Measurements from ENCODE around the gene ACADSB.

ACADSB gene

GRCh38 chr10:123087348-123087747 is 78.5 kb downstream of the ACADSB start:
- Mint-ChIP-seq H3K36me3 (no peaks in the 10 kb centered on the region), H3K27ac (no peak overlapping the region), H3K27me3 (peaks cover 10% of the 10 kb centered on the region), H3K4me1 (ENCODE audit: low read depth) (peaks cover 3% of the 10 kb centered on the region), H3K4me3 (no peak overlapping the region), H3K9me3 (ENCODE audit: low read depth) (no peaks in the 10 kb centered on the region)

DNA sequence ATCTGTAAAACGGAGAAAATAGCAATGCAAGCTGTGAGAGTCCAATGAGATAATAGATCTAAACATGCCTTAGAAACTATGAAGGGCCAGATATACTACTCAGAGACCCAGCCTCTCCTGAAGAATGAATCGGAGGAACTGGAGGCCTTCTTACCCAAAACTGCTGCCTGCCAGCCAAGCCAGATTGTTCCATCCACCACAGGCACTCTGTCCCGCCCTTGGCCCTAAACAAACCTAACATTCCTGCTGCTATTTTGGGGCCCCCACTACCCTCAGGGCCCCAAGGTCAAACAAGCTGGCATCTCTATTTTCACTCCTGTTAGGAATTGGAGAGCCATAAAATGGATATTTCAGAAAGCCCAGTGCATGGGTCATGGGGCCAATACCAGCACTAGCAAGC is 79.0 kb downstream of the ACADSB start:
- Mint-ChIP-seq H3K27ac (no peak overlapping the region), H3K36me3 (no peaks in the 10 kb centered on the region), H3K4me1 (ENCODE audit: low read depth) (peaks cover 3% of the 10 kb centered on the region), H3K27me3 (peaks cover 8% of the 10 kb centered on the region), H3K9me3 (ENCODE audit: low read depth) (no peaks in the 10 kb centered on the region), H3K4me3 (no peak overlapping the region)

DNA sequence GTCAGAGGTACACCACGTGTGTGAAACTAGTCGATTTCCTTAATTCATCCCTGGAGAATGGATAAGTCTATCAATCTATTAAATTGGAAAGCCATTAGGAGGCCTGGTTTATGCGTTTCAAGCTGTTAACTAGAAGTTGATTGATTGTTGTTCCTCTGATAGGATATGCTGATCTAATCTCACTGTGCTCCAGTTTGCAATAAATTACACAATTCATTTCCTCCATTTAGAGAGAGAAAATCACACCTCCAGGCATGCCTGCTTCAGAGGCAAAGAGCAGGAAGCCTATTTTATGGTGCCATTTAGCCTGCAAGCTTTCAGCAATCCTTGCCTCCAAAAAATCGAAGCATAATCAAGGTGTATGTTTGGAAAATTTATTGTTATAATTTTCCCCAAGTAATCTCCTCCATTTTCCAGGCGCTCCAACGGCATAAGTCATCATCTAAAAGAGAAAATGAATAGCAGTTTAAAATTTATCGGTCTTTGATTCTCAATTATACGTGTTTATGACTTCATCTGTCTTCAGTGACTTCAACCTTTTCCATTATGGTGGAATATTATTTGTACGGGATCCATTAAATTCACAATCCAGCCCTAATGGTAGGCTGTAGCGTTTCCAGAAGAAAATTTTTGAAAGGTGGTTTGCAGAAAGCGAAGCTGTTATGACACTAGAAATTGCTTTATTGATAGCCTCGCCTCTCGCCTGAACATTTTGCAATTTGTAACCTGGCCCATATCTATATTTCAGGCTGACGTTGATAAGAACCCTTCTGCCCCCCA is 84.0 kb downstream of the ACADSB start:
- no peak overlapping the region for H3K4me3 Mint-ChIP-seq
- peaks cover 8% of the 10 kb centered on the region for H3K27me3 Mint-ChIP-seq
- H3K4me1 Mint-ChIP-seq (ENCODE audit: low read depth): peaks cover 3% of the 10 kb centered on the region
- H3K36me3 Mint-ChIP-seq: no peaks in the 10 kb centered on the region
- H3K9me3 Mint-ChIP-seq (ENCODE audit: low read depth): no peaks in the 10 kb centered on the region
- no peak overlapping the region for H3K27ac Mint-ChIP-seq

DNA sequence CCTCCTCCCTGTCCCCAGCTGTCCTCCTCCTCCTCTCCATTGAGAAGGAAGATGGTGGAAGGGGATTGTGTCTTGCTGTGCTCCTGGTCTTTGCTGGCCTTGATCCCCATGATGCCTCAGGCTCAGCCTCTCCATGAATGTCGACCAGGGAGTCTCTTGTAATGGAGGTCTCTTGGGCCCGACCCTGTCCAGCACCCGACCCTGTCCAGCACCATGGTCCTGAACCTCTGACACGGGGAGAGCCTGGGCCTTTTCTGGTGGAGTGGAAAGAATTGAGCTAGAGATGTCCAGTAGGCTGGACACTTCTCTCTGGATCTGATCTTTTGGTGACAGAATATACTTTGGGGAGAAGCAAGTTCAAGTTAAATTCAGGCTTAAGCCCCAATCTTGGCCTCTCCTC is 84.7 kb downstream of the ACADSB start:
- H3K27me3 Mint-ChIP-seq: peaks cover 8% of the 10 kb centered on the region

GRCh38 chr10:123096452-123096851 is 87.6 kb downstream of the ACADSB start:
- Mint-ChIP-seq H3K27me3 (peaks cover 7% of the 10 kb centered on the region), H3K27ac (no peak overlapping the region), H3K9me3 (ENCODE audit: low read depth) (no peaks in the 10 kb centered on the region), H3K4me1 (ENCODE audit: low read depth) (no peaks in the 10 kb centered on the region), H3K36me3 (no peaks in the 10 kb centered on the region), H3K4me3 (no peak overlapping the region)

More for the DNA sequence above, 84.7 kb downstream of the ACADSB start:
- peaks cover 3% of the 10 kb centered on the region for H3K4me1 Mint-ChIP-seq (ENCODE audit: low read depth)
- no peak overlapping the region for H3K4me3 Mint-ChIP-seq
- no peaks in the 10 kb centered on the region for H3K9me3 Mint-ChIP-seq (ENCODE audit: low read depth)
- no peaks in the 10 kb centered on the region for H3K36me3 Mint-ChIP-seq
- H3K27ac Mint-ChIP-seq: no peak overlapping the region

DNA sequence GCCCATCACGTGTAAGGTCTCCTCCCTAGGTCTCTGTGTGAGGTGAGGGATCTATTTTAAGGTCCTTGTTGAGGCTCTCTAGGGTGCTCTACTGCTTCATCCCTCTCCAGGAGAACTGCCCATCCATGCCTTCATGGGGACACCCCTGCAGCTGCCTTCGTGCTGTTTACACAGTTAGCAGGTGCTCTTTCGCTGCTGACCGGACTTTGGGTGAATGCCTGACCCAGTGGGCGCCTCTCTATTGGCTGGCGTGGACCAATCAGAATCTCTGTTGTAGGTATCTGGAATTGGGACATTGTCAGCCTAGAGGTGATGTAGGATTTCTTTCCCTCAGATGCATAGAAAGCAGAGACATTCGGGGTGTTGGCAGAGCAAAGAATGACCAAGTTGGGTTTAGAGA is 88.2 kb downstream of the ACADSB start:
- H3K36me3 Mint-ChIP-seq: no peaks in the 10 kb centered on the region
- H3K4me1 Mint-ChIP-seq (ENCODE audit: low read depth): no peaks in the 10 kb centered on the region
- no peak overlapping the region for H3K4me3 Mint-ChIP-seq
- peaks cover 6% of the 10 kb centered on the region for H3K27me3 Mint-ChIP-seq
- no peak overlapping the region for H3K27ac Mint-ChIP-seq
- no peaks in the 10 kb centered on the region for H3K9me3 Mint-ChIP-seq (ENCODE audit: low read depth)

DNA sequence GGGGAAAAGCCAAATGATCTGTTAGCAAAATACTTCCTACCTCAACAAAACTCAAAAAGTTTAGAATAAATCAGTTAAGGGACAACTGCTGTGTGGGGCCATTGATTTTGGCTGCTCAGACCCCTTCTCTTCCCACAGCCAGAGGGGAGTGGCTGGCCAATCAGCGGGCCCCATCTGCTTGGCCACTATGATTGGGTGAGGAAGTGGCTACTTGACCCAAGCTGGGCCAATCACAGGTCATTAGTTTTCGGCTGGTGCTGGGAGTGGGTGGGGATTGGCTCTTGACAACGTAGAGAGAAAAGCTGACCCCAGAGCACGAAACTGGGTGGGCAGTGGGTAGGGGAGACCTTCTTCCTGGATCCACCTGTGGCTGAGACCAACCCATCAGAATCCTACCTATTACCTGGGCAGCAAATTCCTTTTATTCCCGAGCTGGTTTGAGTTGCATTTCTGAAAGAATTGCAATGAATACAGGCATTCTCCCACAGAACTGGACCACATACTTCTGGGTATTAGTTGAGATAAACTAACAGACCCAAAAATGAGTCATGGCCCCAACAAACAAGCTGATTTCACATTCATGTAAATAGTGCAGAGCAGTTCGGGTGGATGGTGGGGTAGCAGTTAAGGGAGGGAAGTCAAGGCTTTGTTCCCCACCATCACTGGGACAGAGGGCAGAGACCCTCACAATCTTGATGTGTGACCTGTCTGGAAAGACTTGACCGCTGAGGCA is 91.4 kb downstream of the ACADSB start:
- Mint-ChIP-seq H3K27ac (no peak overlapping the region), H3K36me3 (no peaks in the 10 kb centered on the region), H3K4me3 (no peak overlapping the region), H3K4me1 (ENCODE audit: low read depth) (no peaks in the 10 kb centered on the region), H3K27me3 (peaks cover 5% of the 10 kb centered on the region), H3K9me3 (ENCODE audit: low read depth) (no peaks in the 10 kb centered on the region)

GRCh38 chr10:123101872-123102271 is 93.1 kb downstream of the ACADSB start:
- no peak overlapping the region for H3K27ac Mint-ChIP-seq
- H3K27me3 Mint-ChIP-seq: peaks cover 7% of the 10 kb centered on the region
- no peaks in the 10 kb centered on the region for H3K36me3 Mint-ChIP-seq
- H3K9me3 Mint-ChIP-seq (ENCODE audit: low read depth): no peaks in the 10 kb centered on the region
- H3K4me1 Mint-ChIP-seq (ENCODE audit: low read depth): no peaks in the 10 kb centered on the region
- H3K4me3 Mint-ChIP-seq: no peak overlapping the region

GRCh38 chr10:123102673-123103072 is 93.9 kb downstream of the ACADSB start:
- Mint-ChIP-seq H3K4me1 (ENCODE audit: low read depth) (no peaks in the 10 kb centered on the region), H3K9me3 (ENCODE audit: low read depth) (no peaks in the 10 kb centered on the region), H3K4me3 (no peak overlapping the region), H3K27me3 (peaks cover 7% of the 10 kb centered on the region), H3K36me3 (no peaks in the 10 kb centered on the region), H3K27ac (no peak overlapping the region)

GRCh38 chr10:123103944-123104343 is 95.1 kb downstream of the ACADSB start:
- no peaks in the 10 kb centered on the region for H3K4me1 Mint-ChIP-seq (ENCODE audit: low read depth)
- H3K4me3 Mint-ChIP-seq: no peak overlapping the region
- no peak overlapping the region for H3K27ac Mint-ChIP-seq
- no peaks in the 10 kb centered on the region for H3K9me3 Mint-ChIP-seq (ENCODE audit: low read depth)
- peaks cover 7% of the 10 kb centered on the region for H3K27me3 Mint-ChIP-seq
- no peaks in the 10 kb centered on the region for H3K36me3 Mint-ChIP-seq
